DOHH2 (cell line): Measurements from ENCODE around the gene IGSF3.

Experiments used
- H3F3A ChIP-seq: fragments of 200-600 bp; sonication (generic), shearing (Covaris generic); 2 replicates; pipeline ENCODE4 v1.6.0; 2016; ENCODE audit warnings: antibody characterized with exemption, mild to moderate bottlenecking; ENCODE audit not compliant: control insufficient read depth, insufficient read depth
- H3K27ac ChIP-seq: fragments of 200-600 bp; sonication (generic); 2 replicates; pipeline ENCODE4 v1.5.1; 2014; ENCODE audit warnings: low read depth, mild to moderate bottlenecking, low read length, moderate library complexity
- H3K27me3 ChIP-seq: fragments of 200-600 bp; sonication (generic); 2 replicates; pipeline ENCODE4 v1.6.1; 2014; ENCODE audit warnings: mild to moderate bottlenecking, low read length, mixed read lengths; ENCODE audit not compliant: control insufficient read depth
- H3K36me3 ChIP-seq: fragments of 200-600 bp; sonication (generic); 2 replicates; pipeline ENCODE4 v1.6.1; 2014; ENCODE audit warnings: mild to moderate bottlenecking, low read length, moderate library complexity, mixed read lengths; ENCODE audit not compliant: control insufficient read depth
- H3K4me1 ChIP-seq: fragments of 200-600 bp; sonication (generic); 2 replicates; pipeline ENCODE4 v1.6.1; 2014; ENCODE audit warnings: mild to moderate bottlenecking, low read length, mixed read lengths; ENCODE audit not compliant: control insufficient read depth
- H3K4me2 ChIP-seq: fragments of 200-600 bp; sonication (generic); 2 replicates; pipeline ENCODE4 v1.6.0; 2014; ENCODE audit warnings: mild to moderate bottlenecking, low read length, moderate library complexity
- H3K4me3 ChIP-seq: fragments of 200-600 bp; sonication (generic); 2 replicates; pipeline ENCODE4 v1.5.1; 2014; ENCODE audit warnings: mild to moderate bottlenecking, low read length, mixed read lengths
- H3K79me2 ChIP-seq: fragments of 200-600 bp; sonication (generic); 2 replicates; pipeline ENCODE4 v1.6.1; 2014; ENCODE audit warnings: mild to moderate bottlenecking, low read length, mixed read lengths; ENCODE audit not compliant: control insufficient read depth
- H3K9me2 ChIP-seq: fragments of 200-600 bp; sonication (generic); replicated peaks from 2 replicates; pipeline ENCODE4 v1.6.1; 2014; ENCODE audit warnings: mild to moderate bottlenecking, low read length, mixed read lengths; ENCODE audit not compliant: control insufficient read depth
- H3K9me3 ChIP-seq: fragments of 200-600 bp; sonication (generic); 2 replicates; pipeline ENCODE4 v1.6.1; 2014; ENCODE audit warnings: antibody characterized with exemption, low read length, mixed read lengths; ENCODE audit not compliant: control insufficient read depth, insufficient read depth
- H4K20me1 ChIP-seq: fragments of 200-600 bp; sonication (generic); 2 replicates; pipeline ENCODE4 v1.6.0; 2014; ENCODE audit warnings: low read depth, mild to moderate bottlenecking, antibody characterized with exemption, low read length, moderate library complexity; ENCODE audit not compliant: control insufficient read depth, insufficient read depth
- EZH2phosphoT487 ChIP-seq: fragments of 200-600 bp; sonication (generic); IDR thresholded peaks from 2 replicates; pipeline ENCODE4 v1.6.1; 2017; ENCODE audit warnings: borderline replicate concordance, mild to moderate bottlenecking, antibody characterized with exemption, low read length, moderate library complexity, mixed read lengths
- TF ChIP-seq, protein P1 (sequence below): fragments of 200-600 bp; sonication (generic); IDR thresholded peaks from one replicate; pipeline ENCODE4 v1.5.1; 2014; ENCODE audit warnings: antibody characterized with exemption, mild to moderate bottlenecking, low read depth, low read length; ENCODE audit not compliant: poor library complexity, severe bottlenecking

IGSF3 gene

DNA sequence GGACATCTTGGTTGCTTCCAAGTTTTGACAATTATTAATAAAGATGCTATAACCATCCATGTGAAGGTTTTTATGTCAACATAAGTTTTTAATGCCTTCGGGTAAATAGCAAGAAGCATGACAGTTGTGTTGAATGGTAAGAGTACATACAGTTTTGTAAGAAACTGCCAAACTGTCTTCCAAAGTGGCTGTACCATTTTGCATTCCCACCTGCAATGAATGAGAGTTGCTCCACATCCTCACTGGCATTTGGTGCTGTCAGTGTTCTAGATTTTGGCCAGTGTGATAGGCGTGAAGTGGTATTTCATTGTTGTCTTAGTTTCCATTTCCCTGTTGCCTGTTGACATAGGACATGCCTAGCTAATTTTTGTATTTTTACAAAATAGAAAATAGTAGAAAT lies 142.1 kb downstream of the IGSF3 start:
- Histone ChIP-seq H3K4me3 (no peak overlapping the region), H3K9me2 (no peaks in the 10 kb centered on the region), H3K9me3 (no peaks in the 10 kb centered on the region), H3K27me3 (no peaks in the 10 kb centered on the region), H3K4me2 (no peak overlapping the region), H4K20me1 (no peaks in the 10 kb centered on the region), H3F3A (no peaks in the 10 kb centered on the region), H3K4me1 (no peaks in the 10 kb centered on the region), H3K36me3 (no peaks in the 10 kb centered on the region), H3K27ac (no peak overlapping the region), H3K79me2 (no peaks in the 10 kb centered on the region)
- TF ChIP-seq, protein P1, sequence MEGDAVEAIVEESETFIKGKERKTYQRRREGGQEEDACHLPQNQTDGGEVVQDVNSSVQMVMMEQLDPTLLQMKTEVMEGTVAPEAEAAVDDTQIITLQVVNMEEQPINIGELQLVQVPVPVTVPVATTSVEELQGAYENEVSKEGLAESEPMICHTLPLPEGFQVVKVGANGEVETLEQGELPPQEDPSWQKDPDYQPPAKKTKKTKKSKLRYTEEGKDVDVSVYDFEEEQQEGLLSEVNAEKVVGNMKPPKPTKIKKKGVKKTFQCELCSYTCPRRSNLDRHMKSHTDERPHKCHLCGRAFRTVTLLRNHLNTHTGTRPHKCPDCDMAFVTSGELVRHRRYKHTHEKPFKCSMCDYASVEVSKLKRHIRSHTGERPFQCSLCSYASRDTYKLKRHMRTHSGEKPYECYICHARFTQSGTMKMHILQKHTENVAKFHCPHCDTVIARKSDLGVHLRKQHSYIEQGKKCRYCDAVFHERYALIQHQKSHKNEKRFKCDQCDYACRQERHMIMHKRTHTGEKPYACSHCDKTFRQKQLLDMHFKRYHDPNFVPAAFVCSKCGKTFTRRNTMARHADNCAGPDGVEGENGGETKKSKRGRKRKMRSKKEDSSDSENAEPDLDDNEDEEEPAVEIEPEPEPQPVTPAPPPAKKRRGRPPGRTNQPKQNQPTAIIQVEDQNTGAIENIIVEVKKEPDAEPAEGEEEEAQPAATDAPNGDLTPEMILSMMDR: no peak
- TF ChIP-seq EZH2phosphoT487: no peak
